Measurements from ENCODE around the gene MYL10. TPM values are rescaled to one million over a fixed set of nuclear protein-coding genes. Genes with fewer than 3 reads are reported as not detected.
"Not testable (repeated sequence)": the region's sequence is repeated elsewhere in the genome, so short reads cannot be mapped to it uniquely, and the experiment has no call there.

MYL10 gene
- total RNA-seq, 1 donor from 2014 or later = not detected

DNA sequence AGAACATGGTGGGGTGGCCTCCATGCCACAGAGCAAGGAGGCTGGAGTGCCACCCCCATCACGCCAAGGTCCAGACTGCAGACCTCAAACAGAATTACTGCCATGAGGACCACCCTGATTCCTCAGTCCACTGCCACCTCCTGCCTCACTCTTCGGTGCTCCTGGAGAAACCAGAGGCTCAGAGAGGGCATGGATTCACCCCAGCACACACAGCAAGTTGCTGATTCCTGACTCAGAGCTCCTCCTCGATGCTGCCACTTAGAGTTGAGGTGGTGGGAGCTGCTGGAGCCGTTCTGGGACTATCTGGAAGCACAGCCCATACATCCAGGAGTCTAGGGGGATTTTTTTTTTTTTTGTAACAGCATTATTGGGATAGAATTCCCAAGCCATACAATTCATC lies 22.0 kb upstream of the MYL10 start:
- DNase-seq (ENCODE audit: low spot score) = no peak

DNA sequence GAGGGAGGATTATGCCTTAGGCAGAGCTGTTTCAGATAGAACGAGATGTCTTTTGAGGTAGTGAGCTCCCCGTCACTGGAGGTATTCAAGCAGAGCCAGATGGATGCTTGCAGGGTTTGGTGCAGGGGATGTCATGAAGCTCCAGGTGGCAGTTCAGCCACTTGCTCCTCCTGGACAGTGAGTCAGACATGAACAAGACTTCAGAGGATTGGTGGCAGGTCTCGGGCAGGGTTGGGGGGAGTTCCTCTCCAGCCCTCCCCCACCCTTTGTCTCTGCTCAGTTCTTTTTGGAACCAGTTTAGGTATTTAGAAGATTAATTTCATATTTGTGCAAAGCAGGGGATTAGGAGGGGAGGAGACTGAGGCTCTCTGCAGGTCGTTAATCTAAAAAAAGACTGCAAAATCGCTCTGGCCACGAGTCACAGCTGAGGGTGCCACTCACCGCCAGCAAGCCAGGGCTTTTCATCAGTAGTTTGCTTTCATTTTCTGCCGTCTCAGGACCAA lies 21.5 kb upstream of the MYL10 start:
- no peak for DNase-seq (ENCODE audit: low spot score)

GRCh38 chr7:101647876-101648275 lies 18.8 kb upstream of the MYL10 start:
- DNase-seq (ENCODE audit: low spot score) = not testable (repeated sequence)

- DNase-seq (ENCODE audit: low spot score) = no peak
Observed at GRCh38 chr7:101645951-101646350, 16.9 kb upstream of the MYL10 start.

- no peak for DNase-seq (ENCODE audit: low spot score)
Observed at GRCh38 chr7:101644879-101645278, 15.8 kb upstream of the MYL10 start.

GRCh38 chr7:101639127-101639526 lies 10.0 kb upstream of the MYL10 start:
- DNase-seq (ENCODE audit: low spot score) = not testable (repeated sequence)

- DNase-seq (ENCODE audit: low spot score) = no peak
Observed at GRCh38 chr7:101636822-101637623, 7.9 kb upstream of the MYL10 start.

DNA sequence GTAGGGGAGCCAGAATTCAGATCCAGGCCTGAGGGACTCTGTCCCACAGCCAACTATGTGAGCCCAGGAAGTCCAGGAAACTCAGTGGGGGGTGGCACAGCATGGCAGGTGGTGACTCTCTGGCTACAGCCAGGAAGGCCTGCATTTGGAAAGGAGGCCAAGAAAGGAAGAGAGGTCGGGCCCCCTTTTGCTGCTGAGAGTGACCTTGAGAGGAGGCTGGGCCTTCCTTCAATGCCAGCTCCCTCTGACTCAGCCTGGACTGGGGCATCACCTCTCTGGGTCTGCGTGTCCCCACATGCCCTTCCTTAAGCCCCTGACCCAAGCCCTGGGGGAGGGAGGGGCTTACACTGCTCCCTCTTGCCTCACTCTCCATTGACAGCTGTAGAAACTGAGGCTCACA lies 6.4 kb upstream of the MYL10 start:
- DNase-seq (ENCODE audit: low spot score) = no peak

DNA sequence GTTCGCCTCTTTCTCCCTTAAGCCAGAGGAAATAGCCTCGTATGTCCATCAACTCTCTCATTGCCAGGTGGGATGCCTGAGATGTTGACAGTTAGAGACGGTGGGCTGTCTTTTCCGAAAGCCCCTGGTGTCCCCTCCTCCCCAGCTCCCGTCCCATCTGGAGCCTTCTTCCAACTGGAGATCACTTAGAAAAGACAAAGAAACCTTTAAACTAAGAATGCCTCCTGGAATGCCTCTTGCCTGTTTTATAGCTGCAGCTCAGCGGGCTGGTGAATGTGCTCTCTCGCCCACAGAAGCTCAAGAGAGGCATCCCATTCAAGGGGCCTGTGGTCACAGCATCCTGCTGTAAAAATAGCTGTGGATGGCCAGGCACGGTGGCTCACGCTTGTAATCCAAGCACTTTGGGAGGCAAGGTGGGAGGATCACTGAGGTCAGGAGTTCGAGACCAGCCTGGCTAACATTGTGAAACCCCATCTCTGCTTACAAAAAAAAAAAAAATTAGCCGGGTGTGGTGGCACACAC lies 5.2 kb upstream of the MYL10 start:
- no peak for DNase-seq (ENCODE audit: low spot score)

GRCh38 chr7:101633511-101633910 lies 4.4 kb upstream of the MYL10 start:
- no peak for DNase-seq (ENCODE audit: low spot score)

DNA sequence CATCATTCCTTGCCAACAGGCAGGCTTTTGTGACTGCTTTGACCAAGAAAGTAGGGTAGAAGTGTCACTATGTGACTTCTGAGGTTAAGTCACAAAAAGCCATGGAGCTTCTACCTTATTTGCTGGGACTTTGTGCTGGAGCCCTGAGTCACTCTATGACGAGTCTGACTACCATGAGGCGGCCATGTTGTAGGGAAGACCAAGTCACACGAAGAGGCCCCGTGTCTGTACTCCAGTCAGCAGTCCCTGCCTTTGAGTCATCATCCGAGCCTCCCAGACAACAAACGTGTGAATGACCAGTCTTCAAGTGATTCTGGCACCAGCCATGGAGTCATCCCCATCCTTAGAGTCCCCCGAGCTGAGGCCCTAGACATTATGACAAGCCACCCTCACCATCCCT lies 3.5 kb upstream of the MYL10 start:
- DNase-seq (ENCODE audit: low spot score) = no peak

GRCh38 chr7:101631224-101631714 lies 2.2 kb upstream of the MYL10 start:
- no peak for DNase-seq (ENCODE audit: low spot score)

DNA sequence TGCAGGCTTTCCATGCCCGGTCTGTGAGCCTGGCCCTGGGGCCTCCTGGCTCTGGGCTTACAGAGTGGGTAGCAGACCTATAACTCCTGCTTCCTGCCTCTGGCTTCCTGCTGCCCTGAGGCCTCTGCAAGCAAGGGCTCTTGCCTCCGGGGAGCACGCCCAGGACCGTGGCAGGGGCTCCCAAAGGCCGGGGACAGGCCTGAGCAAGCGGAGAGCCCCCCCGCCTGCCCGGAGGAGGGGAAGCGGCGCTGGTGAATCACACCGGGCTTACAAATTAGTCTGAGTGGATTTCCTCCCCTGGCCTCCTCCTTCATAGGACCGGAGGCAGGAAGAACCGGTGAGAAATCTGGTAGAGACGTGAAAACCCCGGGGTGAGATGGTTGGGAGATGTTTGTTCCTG lies 1.5 kb upstream of the MYL10 start:
- DNase-seq (ENCODE audit: low spot score) = no peak

DNA sequence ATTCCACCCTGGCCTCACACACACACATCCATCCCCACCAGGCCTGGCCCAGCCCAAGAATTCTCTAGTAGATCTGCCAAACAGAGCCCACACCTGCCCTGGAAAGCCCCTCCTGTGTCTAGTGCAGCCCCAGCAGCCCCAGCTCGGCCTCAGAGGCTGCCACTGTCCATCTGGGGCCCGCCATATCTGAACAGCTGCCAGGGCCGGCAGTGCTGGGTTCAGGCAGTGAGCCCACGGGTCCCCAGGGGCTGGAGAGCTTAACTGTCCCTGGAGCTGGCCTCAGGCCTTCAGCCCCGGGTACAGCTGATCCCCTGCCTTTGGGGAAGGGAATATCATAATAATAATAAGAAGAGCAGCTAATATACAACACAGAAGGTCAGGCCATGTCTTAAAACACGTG lies 574 bp downstream of the MYL10 start:
- DNase-seq (ENCODE audit: low spot score) = no peak

DNA sequence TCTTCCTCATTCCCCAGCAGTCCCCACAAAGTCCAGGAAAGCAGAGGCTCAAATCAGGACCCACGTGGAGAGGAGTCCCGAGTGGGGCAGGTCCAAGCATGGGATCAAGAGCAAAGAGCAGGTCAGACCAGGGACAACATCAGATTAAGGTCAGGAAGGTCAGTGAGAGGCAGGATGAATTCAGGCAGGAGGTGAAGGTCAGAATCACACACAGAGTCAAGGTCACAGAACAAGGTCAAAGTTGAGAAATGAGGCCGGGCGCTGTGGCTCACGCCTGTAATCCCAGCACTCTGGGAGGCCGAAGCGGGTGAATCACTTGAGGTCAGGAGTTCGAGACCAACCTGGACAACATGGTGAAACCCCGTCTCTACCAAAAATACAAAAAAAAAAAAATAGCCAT lies 2.3 kb downstream of the MYL10 start:
- DNase-seq (ENCODE audit: low spot score) = no peak

- no peak for DNase-seq (ENCODE audit: low spot score)
Observed at GRCh38 chr7:101626069-101626671, 2.9 kb downstream of the MYL10 start.

- DNase-seq (ENCODE audit: low spot score) = no peak
Observed at GRCh38 chr7:101625031-101625791, 3.9 kb downstream of the MYL10 start.

- DNase-seq (ENCODE audit: low spot score) = no peak
Observed at GRCh38 chr7:101624246-101625001, 4.7 kb downstream of the MYL10 start.

DNA sequence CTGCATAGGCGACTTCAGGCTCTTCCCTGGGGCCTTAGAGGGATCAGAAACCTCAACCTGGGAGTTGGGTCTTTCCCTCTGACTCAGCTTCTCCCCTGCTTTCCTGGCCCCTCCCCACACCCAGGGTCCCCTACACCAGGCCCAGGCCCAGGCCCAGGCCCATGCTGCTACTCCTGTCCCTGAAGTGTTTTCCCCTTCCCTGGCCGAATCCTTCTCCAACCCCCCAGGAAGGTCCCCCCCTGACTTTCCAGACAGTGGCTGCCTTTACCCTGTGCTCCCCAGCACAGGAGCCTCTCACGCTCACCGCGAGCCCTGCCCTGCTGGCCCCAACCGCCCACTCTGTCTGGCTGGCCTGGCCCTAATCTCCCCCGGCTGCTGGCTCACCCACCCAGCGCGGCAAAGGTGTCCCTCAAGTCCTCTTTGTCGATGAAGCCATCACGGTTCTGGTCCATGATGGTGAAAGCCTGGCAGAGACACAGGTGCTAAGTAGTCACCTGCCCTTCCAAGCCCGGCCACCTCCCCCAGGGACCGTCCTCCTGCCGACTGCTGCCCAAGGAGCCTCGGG lies 6.4 kb downstream of the MYL10 start:
- no peak for DNase-seq (ENCODE audit: low spot score)

DNA sequence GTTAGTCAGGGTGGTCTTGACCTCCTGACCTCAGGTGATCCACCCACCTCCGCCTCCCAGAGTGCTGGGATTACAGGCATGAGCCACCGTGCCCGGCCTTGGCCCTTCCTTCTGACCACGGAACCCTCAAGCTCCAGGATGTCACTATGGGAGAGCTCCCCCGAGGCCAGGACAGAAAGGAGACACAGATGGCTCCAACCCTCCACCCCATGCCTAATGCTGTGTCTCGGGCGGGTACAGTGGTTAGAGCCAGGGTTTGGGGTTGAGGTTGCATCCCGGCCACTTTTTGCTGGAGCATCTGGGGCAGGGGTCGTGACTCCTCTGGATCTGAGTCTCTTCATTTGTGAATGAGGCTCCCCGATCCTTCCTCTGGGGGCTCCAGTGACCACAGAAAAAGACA lies 8.1 kb downstream of the MYL10 start:
- no peak for DNase-seq (ENCODE audit: low spot score)

DNA sequence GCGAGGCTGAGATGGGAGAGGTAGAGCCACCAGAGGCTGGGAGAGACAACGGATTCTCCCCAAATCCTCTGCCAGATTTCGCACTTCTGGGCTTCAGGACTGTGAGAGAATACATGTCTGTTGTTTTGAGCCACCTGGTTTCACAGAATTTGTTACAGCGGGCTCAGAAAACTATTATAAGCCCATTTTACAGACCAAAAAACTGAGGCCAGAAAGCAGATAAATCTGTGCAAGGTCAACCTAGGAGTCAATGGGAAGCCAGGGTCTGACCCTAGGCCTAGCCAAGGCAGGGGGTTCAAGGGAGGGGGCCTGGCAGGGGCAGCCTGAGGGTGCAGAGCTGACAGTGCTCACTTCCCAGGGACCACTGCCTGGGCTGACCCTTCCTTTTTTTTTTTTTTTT lies 8.7 kb downstream of the MYL10 start:
- no peak for DNase-seq (ENCODE audit: low spot score)

All from mucosa of gallbladder (tissue), 1 donor.